C4-2B (cell line): Measurements from ENCODE around the gene MYPN.

Source experiments
- H3K27ac ChIP-seq: fragments of 450-650 bp; 2 replicates; pipeline ENCODE4 v1.5.1; 2017
- ZFX ChIP-seq: fragments of 450-650 bp; IDR thresholded peaks from 2 replicates; pipeline ENCODE4 v1.6.1; 2017
- TF ChIP-seq, protein P1 (sequence below): fragments of 450-650 bp; conservative IDR thresholded peaks from 2 replicates; pipeline ENCODE4 v1.5.1; 2017; ENCODE audit warnings: mild to moderate bottlenecking

MYPN gene

DNA sequence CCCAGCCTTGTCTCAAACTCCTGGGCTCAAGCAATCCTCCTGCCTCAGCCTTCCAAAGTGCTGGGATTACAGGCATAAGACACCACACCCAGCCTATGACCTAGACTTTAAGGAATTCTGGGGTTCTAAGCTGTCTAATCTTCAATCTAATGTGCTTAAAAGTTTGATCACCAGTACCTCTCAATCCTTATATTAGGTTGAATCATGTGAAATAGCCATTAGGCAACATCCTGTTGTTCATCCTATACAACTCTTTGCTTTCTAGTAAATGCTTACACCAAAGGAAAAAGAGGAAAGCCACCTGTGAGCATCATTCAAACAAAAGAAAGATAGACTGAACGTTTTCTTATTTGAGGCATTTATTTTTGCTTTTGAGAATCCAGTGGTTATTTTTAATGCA lies 66.7 kb downstream of the MYPN start:
- no peak overlapping the region for H3K27ac ChIP-seq
- no peak for TF ChIP-seq ZFX

DNA sequence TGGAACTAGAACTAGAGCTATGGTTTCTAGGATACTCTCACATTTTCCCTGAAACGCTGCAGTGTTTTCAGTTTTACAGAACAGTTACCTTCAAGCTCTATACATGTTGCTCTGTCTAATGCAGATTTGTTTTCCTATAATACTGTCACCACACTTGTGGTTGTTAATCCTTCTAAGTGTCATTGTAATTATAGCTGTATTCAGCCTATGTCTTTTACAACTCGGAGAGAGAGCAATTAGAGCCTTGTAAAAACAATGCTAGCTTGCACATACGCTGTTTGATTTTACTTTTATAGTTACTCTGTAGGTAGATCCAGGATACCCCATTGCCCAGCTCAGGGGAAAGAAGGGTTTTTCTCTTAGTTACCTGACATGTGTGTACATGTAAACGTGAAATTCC lies 67.5 kb downstream of the MYPN start:
- no peak overlapping the region for H3K27ac ChIP-seq
- TF ChIP-seq ZFX = no peak
- TF ChIP-seq, protein P1, sequence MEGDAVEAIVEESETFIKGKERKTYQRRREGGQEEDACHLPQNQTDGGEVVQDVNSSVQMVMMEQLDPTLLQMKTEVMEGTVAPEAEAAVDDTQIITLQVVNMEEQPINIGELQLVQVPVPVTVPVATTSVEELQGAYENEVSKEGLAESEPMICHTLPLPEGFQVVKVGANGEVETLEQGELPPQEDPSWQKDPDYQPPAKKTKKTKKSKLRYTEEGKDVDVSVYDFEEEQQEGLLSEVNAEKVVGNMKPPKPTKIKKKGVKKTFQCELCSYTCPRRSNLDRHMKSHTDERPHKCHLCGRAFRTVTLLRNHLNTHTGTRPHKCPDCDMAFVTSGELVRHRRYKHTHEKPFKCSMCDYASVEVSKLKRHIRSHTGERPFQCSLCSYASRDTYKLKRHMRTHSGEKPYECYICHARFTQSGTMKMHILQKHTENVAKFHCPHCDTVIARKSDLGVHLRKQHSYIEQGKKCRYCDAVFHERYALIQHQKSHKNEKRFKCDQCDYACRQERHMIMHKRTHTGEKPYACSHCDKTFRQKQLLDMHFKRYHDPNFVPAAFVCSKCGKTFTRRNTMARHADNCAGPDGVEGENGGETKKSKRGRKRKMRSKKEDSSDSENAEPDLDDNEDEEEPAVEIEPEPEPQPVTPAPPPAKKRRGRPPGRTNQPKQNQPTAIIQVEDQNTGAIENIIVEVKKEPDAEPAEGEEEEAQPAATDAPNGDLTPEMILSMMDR = no peak

DNA sequence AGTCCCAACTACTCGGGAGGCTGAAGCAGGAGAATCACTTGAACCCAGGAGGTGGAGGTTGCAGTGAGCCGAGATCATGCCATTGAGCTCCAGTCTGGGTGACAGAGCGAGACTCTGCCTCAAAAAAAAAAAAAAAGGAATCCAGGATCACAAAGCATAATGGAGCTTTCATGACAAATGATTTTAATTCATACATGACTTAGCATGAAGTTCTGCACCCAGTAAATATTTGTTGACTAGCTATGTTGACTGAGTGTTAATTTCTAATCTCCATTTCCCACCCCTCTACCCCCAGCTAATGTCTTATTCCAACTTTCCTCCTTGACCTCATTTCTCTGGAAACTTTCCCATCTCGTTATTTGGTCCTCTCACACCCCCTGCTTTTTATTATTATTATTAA lies 69.3 kb downstream of the MYPN start:
- no peak for TF ChIP-seq ZFX
- TF ChIP-seq, protein P1 = no peak
- no peak overlapping the region for H3K27ac ChIP-seq

DNA sequence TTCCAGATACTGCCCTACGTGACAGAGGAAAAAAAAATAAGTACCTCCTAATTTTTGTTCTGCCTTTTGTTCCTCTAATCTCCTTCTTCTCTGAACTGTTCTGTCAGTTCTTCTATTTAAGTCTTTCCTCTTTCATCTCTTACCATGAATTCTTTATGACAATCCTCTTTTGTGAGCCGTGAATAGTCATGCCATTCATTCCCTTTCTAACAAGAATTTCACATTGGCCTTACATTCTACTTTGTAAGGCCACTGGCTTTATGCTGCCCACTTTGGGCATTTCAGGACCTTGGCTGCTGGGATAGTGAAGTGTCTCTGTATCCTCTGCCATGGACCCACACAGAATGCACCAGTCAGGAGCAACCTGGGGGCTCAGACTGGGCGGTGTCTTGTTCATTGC lies 69.7 kb downstream of the MYPN start:
- H3K27ac ChIP-seq = no peak overlapping the region
- TF ChIP-seq, protein P1 = no peak
- TF ChIP-seq ZFX = no peak

DNA sequence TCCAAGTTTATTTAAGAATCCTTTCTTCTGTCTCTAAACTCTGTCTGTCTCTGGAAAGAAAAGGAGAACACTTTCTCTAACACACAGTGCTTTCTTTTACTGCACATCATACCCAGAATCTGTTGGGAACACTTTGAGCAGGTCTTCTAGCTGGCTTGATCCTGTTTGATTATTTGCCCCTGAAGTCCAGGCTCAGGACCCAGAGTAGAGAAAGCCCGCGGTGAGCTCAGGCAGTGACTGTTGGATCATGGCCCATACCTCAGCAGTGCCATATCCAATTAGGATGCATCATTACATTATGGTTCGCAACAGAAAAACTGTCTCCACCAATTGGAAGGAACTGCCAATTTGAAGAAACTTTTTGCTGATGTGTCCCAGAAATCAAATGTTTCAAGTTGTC lies 71.2 kb downstream of the MYPN start:
- no peak overlapping the region for H3K27ac ChIP-seq
- TF ChIP-seq ZFX = no peak
- TF ChIP-seq, protein P1 = no peak

DNA sequence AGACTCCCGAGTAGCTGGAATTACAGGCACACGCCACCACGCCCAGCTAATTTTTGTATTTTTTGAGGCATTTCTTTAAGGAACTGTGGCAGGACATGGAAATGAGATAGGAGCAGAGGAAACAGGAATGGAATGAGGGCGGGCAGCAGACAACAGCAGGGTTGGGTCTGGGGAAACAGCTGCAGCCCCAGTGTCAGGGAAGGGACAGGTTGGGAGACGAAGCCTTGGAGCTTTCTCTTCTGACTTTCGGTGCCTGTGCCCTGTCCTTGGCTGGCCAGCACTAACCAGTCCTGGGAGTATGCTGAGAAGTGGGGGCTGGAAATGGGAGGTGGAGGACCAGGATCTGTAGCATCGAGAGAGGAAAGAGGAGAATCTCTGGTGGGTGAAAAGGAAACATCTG lies 75.3 kb downstream of the MYPN start:
- no peak overlapping the region for H3K27ac ChIP-seq
- TF ChIP-seq ZFX = no peak
- TF ChIP-seq, protein P1 = no peak

DNA sequence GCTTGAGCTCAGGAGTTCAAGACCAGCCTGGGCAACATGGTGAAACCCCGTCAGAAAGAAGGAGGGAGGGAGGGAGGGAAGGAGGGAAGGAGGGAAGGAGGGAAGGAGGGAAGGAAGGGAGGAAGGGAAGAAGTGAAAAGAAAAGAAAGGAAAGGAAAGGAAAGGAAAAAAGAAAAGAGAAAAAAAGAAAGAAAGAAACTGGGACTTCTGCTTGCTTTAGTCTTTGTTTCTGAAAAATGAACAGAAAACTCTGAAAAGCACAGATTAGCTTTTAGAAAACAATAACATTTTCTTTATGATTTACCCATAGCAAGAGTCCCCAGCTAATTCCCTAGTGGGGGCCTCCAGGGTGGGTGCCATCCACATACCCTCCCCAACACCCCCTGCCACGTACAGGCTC lies 75.8 kb downstream of the MYPN start:
- H3K27ac ChIP-seq = no peak overlapping the region
- TF ChIP-seq, protein P1 = no peak
- no peak for TF ChIP-seq ZFX

DNA sequence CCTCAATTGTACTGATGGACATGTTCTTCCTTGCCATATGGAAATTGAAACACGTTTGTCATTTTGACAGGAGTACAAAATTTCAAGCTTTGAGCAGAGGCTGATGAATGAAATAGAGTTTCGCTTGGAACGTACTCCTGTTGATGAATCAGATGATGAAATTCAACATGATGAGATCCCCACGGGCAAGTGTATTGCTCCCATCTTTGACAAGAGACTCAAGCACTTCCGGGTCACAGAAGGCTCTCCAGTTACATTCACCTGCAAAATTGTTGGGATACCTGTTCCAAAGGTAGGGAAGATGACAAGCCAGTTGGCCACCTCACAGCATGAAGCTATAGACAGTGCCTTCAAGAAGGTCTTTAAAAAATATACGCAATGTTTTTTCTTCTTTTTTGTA lies 79.5 kb downstream of the MYPN start:
- H3K27ac ChIP-seq = no peak overlapping the region
- TF ChIP-seq ZFX = no peak
- TF ChIP-seq, protein P1 = no peak
